HEK293T (cell line): ENCODE measurements around the gene GART.
"Not testable (repeated sequence)": the region's sequence is repeated elsewhere in the genome, so short reads cannot be mapped to it uniquely, and the experiment has no call there.

Experiments used
- CTCF ChIA-PET: fragments of 350-600 bp; formaldehyde crosslinking; extraction: SDS; loops from one replicate; lab custom pipeline; 2021; ENCODE audit warnings: antibody characterized with exemption, inconsistent platforms; lab: Yijun Ruan, JAX
- POLR2A ChIA-PET: fragments of 350-600 bp; formaldehyde crosslinking; extraction: SDS; loops from one replicate; lab custom pipeline; 2020; ENCODE audit warnings: antibody characterized with exemption, inconsistent platforms; lab: Yijun Ruan, JAX
- DNase-seq: peaks from one replicate; pipeline ENCODE4 v3.0.0; 2012; ENCODE audit warnings: mixed read lengths; ENCODE audit errors: extremely low spot score
- ARNT ChIP-seq: fragments of 450-650 bp; IDR thresholded peaks from 2 replicates; pipeline ENCODE4 v1.6.1; 2017; ENCODE audit warnings: mild to moderate bottlenecking
- BHLHE40 ChIP-seq: fragments of 450-650 bp; IDR thresholded peaks from 2 replicates; pipeline ENCODE4 v1.6.1; 2016; ENCODE audit warnings: mild to moderate bottlenecking, moderate library complexity, borderline replicate concordance
- CTBP1 ChIP-seq: fragments of 450-650 bp; IDR thresholded peaks from 2 replicates; pipeline ENCODE4 v1.6.1; 2016; ENCODE audit warnings: borderline replicate concordance
- ELF4 ChIP-seq: fragments of 450-650 bp; IDR thresholded peaks from 2 replicates; pipeline ENCODE4 v1.6.1; 2017; ENCODE audit warnings: antibody characterized with exemption
- FOXA1 ChIP-seq: fragments of 450-650 bp; IDR thresholded peaks from 2 replicates; pipeline ENCODE4 v1.6.1; 2016; ENCODE audit warnings: mild to moderate bottlenecking
- FOXK2 ChIP-seq: fragments of 450-650 bp; IDR thresholded peaks from 2 replicates; pipeline ENCODE4 v1.6.1; 2016; ENCODE audit warnings: mild to moderate bottlenecking
- FOXM1 ChIP-seq: fragments of 450-650 bp; IDR thresholded peaks from 2 replicates; pipeline ENCODE4 v1.6.1; 2017; ENCODE audit warnings: mild to moderate bottlenecking, borderline replicate concordance
- HDGF ChIP-seq: fragments of 450-650 bp; IDR thresholded peaks from 2 replicates; pipeline ENCODE4 v1.6.1; 2017; ENCODE audit warnings: antibody characterized with exemption, borderline replicate concordance
- L3MBTL2 ChIP-seq: fragments of 450-650 bp; conservative IDR thresholded peaks from 2 replicates; pipeline ENCODE4 v1.6.1; 2016; ENCODE audit warnings: mild to moderate bottlenecking
- LEF1 ChIP-seq: fragments of 450-650 bp; IDR thresholded peaks from 2 replicates; pipeline ENCODE4 v1.6.1; 2017; ENCODE audit warnings: mild to moderate bottlenecking, borderline replicate concordance
- NFRKB ChIP-seq: fragments of 450-650 bp; IDR thresholded peaks from 2 replicates; pipeline ENCODE4 v1.6.1; 2016; ENCODE audit warnings: mild to moderate bottlenecking, moderate library complexity
- SP1 ChIP-seq: fragments of 450-650 bp; IDR thresholded peaks from 2 replicates; pipeline ENCODE4 v1.6.1; 2017
- SUZ12 ChIP-seq: fragments of 450-650 bp; IDR thresholded peaks from 2 replicates; pipeline ENCODE4 v1.6.1; 2016; ENCODE audit warnings: mild to moderate bottlenecking
- TARDBP ChIP-seq: fragments of 450-650 bp; IDR thresholded peaks from 2 replicates; pipeline ENCODE4 v1.6.1; 2016
- ZNF384 ChIP-seq: fragments of 450-650 bp; IDR thresholded peaks from 2 replicates; pipeline ENCODE4 v1.6.1; 2016
- TF ChIP-seq, protein P1 (sequence below): fragments of 450-650 bp; IDR thresholded peaks from 2 replicates; pipeline ENCODE4 v1.6.1; 2016

GART gene

GRCh38 chr21:33510826-33511225, 31.1 kb downstream of the GART start:
- DNase-seq: no peak
- TF ChIP-seq TARDBP (no peak), ARNT (no peak), FOXM1 (no peak), FOXA1 (no peak), LEF1 (no peak), SP1 (no peak), SUZ12 (no peak), NFRKB (no peak), L3MBTL2 (no peak), ZNF384 (no peak)
- TF ChIP-seq, protein P1, sequence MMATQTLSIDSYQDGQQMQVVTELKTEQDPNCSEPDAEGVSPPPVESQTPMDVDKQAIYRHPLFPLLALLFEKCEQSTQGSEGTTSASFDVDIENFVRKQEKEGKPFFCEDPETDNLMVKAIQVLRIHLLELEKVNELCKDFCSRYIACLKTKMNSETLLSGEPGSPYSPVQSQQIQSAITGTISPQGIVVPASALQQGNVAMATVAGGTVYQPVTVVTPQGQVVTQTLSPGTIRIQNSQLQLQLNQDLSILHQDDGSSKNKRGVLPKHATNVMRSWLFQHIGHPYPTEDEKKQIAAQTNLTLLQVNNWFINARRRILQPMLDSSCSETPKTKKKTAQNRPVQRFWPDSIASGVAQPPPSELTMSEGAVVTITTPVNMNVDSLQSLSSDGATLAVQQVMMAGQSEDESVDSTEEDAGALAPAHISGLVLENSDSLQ: no peak
- POLR2A ChIA-PET: no interaction called here
- CTCF ChIA-PET: interaction anchor here (0.7 kb wide), 1 partner anchor 95 kb away, joined by 4 read pairs; no protein-coding TSS in a partner anchor

DNA sequence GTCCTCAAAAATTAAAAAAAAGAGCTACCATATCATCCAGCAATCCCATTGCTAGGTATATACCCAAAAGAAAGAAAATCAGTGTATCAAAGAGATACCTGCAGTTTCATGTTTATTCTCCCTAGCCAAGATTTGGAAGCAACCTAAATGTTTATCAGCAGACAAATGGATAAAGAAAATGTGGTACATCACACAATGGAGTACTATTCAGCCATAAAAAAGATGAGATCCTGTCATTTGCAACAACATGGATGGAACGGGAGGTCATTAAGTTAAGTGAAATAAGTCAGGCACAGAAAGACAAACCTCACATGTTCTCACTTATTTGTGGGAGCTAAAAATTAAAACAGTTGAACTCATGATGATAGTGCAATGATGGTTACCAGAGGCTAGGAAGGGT, 34.9 kb downstream of the GART start:
- POLR2A ChIA-PET, CTCF ChIA-PET, DNase-seq: not testable (repeated sequence)

- CTCF ChIA-PET: no interaction called here
- no peak for TF ChIP-seq BHLHE40
- TF ChIP-seq, protein P1: no peak
- no peak for TF ChIP-seq SUZ12
- TF ChIP-seq HDGF: no peak
- no peak for TF ChIP-seq CTBP1
- TF ChIP-seq FOXM1: no peak
- no peak for TF ChIP-seq ELF4
- TF ChIP-seq TARDBP: no peak
- TF ChIP-seq SP1: no peak
- TF ChIP-seq LEF1: no peak
- TF ChIP-seq ARNT: no peak
- no peak for TF ChIP-seq FOXA1
- TF ChIP-seq ZNF384: no peak
- TF ChIP-seq L3MBTL2: no peak
- TF ChIP-seq NFRKB: no peak
- TF ChIP-seq FOXK2: no peak
- POLR2A ChIA-PET: no interaction called here
- DNase-seq: no peak
Measured at GRCh38 chr21:33505833-33506232, 36.1 kb downstream of the GART start.

DNA sequence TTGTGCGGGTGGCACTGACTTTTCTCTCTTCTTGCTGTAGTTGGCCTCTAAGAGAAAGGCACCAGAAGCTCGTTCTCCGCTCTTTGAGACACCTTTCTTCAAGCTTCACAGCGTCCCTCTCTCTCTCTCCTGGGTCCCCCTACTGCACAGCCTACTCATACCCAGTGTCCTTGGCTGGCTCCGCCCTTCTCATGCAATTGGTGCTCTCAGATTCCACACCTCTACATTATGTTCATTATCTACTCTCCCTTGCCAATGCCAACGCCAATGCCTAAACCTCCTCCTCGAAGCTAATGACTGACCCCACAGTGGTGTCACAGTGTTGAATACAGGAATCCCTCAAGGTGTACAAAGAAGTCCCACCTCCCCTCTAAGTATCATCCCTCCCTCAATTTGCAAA, 45.6 kb downstream of the GART start:
- POLR2A ChIA-PET: interaction anchor here (2.3 kb wide), 1 partner anchor 16 kb away, joined by 7 read pairs; the partner anchor contains the start of gene TMEM50B
- no peak for TF ChIP-seq FOXA1
- no peak for TF ChIP-seq L3MBTL2
- TF ChIP-seq ARNT: no peak
- TF ChIP-seq, protein P1: no peak
- TF ChIP-seq LEF1: no peak
- no peak for TF ChIP-seq ELF4
- TF ChIP-seq BHLHE40: no peak
- no peak for TF ChIP-seq FOXM1
- TF ChIP-seq ZNF384: no peak
- no peak for TF ChIP-seq HDGF
- TF ChIP-seq TARDBP: no peak
- no peak for TF ChIP-seq CTBP1
- no peak for DNase-seq
- CTCF ChIA-PET: no interaction called here

DNA sequence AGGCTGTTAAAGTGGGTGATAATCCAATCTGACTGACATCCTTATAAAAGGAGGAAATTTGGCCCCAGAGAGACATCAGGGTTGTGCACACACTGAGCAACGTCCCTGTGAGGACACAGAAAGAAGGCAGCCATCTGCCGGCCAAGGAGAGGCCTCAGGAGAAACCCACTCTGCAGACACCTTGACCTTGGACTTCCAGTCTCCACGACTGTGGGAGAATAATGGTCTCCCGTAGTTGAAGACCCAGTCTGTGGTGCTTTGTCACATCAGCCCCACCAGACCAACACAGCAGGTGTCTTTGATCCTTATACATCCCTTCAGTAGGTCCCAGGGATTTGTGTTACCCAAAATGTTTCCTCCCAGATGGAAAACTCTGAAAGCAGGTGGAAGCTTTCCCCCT, 46.2 kb downstream of the GART start:
- no peak for TF ChIP-seq NFRKB
- no peak for DNase-seq
- ChIA-PET POLR2A (interaction anchor here (2.3 kb wide), 1 partner anchor 16 kb away, joined by 7 read pairs; the partner anchor contains the start of gene TMEM50B), CTCF (no interaction called here)

- TF ChIP-seq ELF4 (no peak), CTBP1 (no peak), ARNT (no peak), LEF1 (no peak), TARDBP (no peak), HDGF (no peak)
- TF ChIP-seq, protein P1: no peak
- CTCF ChIA-PET: no interaction called here
- no peak for DNase-seq
- POLR2A ChIA-PET: interaction anchor here (0.6 kb wide), 1 partner anchor 1079 kb away, joined by 3 read pairs; no protein-coding TSS in a partner anchor
Measured at GRCh38 chr21:33493756-33494155, 48.2 kb downstream of the GART start.
